ENCODE data around the gene STARD7.

The STARD7 gene

DNA sequence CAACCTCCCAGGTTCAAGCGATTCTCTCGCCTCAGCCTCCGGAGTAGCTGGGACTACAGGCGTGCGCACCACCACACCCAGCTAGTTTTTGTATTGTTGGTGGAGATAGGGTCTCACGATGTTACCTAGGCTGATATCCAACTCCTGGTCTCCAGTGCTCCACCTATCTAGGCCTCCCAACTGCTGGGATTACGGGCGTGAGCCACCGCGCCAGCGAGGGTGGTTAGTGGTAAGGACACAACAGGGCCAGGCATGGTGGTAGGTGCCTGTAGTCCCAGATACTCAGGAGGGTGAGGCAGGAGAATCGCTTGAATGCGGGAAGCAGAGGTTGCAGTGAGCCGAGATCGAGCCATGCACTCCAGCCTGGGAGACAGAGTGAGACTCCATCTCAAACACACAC, 36.8 kb downstream of the STARD7 start:
- TF ChIP-seq, protein P1, sequence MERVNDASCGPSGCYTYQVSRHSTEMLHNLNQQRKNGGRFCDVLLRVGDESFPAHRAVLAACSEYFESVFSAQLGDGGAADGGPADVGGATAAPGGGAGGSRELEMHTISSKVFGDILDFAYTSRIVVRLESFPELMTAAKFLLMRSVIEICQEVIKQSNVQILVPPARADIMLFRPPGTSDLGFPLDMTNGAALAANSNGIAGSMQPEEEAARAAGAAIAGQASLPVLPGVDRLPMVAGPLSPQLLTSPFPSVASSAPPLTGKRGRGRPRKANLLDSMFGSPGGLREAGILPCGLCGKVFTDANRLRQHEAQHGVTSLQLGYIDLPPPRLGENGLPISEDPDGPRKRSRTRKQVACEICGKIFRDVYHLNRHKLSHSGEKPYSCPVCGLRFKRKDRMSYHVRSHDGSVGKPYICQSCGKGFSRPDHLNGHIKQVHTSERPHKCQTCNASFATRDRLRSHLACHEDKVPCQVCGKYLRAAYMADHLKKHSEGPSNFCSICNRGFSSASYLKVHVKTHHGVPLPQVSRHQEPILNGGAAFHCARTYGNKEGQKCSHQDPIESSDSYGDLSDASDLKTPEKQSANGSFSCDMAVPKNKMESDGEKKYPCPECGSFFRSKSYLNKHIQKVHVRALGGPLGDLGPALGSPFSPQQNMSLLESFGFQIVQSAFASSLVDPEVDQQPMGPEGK (CRISPR knock-in tag; IDR thresholded peaks at IDR 0.05; ENCODE audit: borderline replicate concordance) = no peak
- no peak for ATAC-seq

DNA sequence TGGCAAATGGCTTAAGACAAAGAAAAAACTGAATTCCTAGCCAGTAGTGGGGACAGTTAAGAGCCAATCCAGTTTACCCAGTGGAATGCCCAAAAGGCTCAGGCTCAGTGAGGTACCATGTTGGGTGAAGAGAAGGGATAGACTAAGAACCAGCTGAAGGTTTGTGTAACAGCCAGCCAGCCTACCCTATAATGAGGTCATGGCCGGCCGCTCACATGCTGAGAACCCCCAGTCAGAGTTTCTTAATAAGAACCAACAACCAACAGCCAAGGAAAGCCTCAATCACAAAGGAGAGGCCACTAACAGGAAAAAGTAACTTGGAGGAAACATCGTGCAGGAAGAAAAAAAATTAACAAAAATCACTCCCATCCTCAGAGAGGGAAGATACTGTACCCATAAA, 38.0 kb downstream of the STARD7 start:
- no peak for ATAC-seq
- TF ChIP-seq, protein P2, sequence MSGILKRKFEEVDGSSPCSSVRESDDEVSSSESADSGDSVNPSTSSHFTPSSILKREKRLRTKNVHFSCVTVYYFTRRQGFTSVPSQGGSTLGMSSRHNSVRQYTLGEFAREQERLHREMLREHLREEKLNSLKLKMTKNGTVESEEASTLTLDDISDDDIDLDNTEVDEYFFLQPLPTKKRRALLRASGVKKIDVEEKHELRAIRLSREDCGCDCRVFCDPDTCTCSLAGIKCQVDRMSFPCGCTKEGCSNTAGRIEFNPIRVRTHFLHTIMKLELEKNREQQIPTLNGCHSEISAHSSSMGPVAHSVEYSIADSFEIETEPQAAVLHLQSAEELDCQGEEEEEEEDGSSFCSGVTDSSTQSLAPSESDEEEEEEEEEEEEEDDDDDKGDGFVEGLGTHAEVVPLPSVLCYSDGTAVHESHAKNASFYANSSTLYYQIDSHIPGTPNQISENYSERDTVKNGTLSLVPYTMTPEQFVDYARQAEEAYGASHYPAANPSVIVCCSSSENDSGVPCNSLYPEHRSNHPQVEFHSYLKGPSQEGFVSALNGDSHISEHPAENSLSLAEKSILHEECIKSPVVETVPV (CRISPR knock-in tag; IDR thresholded peaks at IDR 0.05) = no peak
- TF ChIP-seq ZNF8 (CRISPR knock-in tag; IDR thresholded peaks at IDR 0.05) (no peak), ESRRG (CRISPR knock-in tag; IDR thresholded peaks at IDR 0.05) (no peak), TCF4 (CRISPR knock-in tag; IDR thresholded peaks at IDR 0.05; ENCODE audit: borderline replicate concordance) (no peak), ZFP3 (CRISPR knock-in tag; IDR thresholded peaks at IDR 0.05) (no peak), ARNTL (CRISPR knock-in tag; IDR thresholded peaks at IDR 0.05; ENCODE audit: borderline replicate concordance, low read depth) (no peak)
- TF ChIP-seq, protein P3, sequence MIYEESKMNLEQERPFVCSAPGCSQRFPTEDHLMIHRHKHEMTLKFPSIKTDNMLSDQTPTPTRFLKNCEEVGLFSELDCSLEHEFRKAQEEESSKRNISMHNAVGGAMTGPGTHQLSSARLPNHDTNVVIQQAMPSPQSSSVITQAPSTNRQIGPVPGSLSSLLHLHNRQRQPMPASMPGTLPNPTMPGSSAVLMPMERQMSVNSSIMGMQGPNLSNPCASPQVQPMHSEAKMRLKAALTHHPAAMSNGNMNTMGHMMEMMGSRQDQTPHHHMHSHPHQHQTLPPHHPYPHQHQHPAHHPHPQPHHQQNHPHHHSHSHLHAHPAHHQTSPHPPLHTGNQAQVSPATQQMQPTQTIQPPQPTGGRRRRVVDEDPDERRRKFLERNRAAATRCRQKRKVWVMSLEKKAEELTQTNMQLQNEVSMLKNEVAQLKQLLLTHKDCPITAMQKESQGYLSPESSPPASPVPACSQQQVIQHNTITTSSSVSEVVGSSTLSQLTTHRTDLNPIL (CRISPR knock-in tag; IDR thresholded peaks at IDR 0.05; ENCODE audit: low read depth) = no peak
- TF ChIP-seq, protein P1 (CRISPR knock-in tag; IDR thresholded peaks at IDR 0.05; ENCODE audit: borderline replicate concordance) = no peak
- TF ChIP-seq, protein P4, sequence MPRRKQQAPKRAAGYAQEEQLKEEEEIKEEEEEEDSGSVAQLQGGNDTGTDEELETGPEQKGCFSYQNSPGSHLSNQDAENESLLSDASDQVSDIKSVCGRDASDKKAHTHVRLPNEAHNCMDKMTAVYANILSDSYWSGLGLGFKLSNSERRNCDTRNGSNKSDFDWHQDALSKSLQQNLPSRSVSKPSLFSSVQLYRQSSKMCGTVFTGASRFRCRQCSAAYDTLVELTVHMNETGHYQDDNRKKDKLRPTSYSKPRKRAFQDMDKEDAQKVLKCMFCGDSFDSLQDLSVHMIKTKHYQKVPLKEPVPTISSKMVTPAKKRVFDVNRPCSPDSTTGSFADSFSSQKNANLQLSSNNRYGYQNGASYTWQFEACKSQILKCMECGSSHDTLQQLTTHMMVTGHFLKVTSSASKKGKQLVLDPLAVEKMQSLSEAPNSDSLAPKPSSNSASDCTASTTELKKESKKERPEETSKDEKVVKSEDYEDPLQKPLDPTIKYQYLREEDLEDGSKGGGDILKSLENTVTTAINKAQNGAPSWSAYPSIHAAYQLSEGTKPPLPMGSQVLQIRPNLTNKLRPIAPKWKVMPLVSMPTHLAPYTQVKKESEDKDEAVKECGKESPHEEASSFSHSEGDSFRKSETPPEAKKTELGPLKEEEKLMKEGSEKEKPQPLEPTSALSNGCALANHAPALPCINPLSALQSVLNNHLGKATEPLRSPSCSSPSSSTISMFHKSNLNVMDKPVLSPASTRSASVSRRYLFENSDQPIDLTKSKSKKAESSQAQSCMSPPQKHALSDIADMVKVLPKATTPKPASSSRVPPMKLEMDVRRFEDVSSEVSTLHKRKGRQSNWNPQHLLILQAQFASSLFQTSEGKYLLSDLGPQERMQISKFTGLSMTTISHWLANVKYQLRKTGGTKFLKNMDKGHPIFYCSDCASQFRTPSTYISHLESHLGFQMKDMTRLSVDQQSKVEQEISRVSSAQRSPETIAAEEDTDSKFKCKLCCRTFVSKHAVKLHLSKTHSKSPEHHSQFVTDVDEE (CRISPR knock-in tag; IDR thresholded peaks at IDR 0.05) = no peak

DNA sequence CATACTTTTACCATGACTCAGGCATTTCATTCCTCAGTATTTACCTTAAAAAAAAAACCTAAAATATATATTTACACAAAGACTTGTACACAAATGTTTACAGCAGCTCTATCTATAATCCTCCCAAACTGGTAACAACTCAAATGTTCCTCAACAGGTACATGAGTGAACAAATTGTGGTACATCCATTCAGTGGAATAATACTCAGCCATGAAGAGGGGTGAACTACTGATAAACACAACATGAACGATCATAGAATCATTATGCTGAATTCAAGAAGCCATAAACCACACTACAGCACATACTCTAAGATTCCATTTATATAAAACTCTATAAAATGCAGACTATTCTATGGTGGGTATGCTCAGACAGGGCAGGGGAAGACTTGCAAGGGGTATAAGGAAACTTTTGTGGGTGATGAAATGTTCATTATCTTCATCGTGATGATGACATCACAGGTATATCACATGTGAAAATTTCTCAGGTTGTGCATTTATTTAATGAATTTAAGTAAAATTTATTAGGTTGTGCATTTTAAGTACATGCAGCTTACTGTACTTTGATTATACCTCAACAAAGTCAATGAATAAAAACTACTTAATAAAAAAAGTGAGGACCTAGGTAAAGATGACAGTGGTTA, 38.6 kb downstream of the STARD7 start:
- TF ChIP-seq, protein P4 (CRISPR knock-in tag; IDR thresholded peaks at IDR 0.05) = no peak
- no peak for TF ChIP-seq BACH2 (CRISPR knock-in tag; IDR thresholded peaks at IDR 0.05; ENCODE audit: borderline replicate concordance)
- TF ChIP-seq ZFP3 (CRISPR knock-in tag; IDR thresholded peaks at IDR 0.05) = no peak
- no peak for TF ChIP-seq ISL1 (CRISPR knock-in tag; IDR thresholded peaks at IDR 0.05)
- peak; percentile 100 for TF ChIP-seq ZNF8 (CRISPR knock-in tag; IDR thresholded peaks at IDR 0.05)
- no peak for TF ChIP-seq OSR1 (CRISPR knock-in tag; IDR thresholded peaks at IDR 0.05)
- ATAC-seq = no peak

DNA sequence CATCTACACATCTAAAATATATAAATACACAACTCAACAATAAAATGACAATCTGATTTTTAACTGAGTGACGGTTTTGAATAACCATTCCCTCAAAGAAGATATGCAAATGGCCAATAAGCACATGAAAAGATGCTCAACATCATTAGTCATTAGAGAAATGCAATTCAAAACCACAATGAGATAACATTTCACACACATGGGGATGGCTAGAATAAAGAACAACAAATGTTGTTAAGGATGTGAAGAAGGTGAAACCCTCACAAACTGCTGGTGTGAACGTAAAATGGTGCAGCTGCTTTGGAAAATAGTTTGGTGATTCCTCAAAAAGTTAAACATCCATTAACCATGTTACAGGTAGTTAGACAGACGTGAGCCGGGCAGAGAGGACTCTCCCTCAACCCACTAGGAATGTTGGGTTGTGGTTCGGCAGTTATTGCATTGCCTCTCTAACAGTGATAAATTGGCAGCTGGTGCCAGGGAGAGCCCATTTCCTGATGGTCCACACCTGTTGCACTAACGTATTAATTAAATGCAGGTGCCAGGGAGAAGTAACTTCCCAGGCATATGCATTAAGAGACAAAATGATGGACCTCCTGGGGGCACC, 41.1 kb downstream of the STARD7 start:
- ATAC-seq = no peak
- TF ChIP-seq, protein P1 (CRISPR knock-in tag; IDR thresholded peaks at IDR 0.05; ENCODE audit: borderline replicate concordance) = no peak
- TF ChIP-seq, protein P4 (CRISPR knock-in tag; IDR thresholded peaks at IDR 0.05) = no peak
- TF ChIP-seq ZC3H10 (CRISPR knock-in tag; IDR thresholded peaks at IDR 0.05) (no peak), RARB (CRISPR knock-in tag; IDR thresholded peaks at IDR 0.05) (no peak), CSDC2 (CRISPR knock-in tag; IDR thresholded peaks at IDR 0.05) (no peak), GLIS3 (CRISPR knock-in tag; IDR thresholded peaks at IDR 0.05) (no peak)
